K562 (cell line): ENCODE measurements around the gene TRIM62. TPM values are rescaled to one million over a fixed set of nuclear protein-coding genes. Genes with fewer than 3 reads are reported as not detected.
A peak's percentile ranks its signal among the peaks of the same experiment; 100 is the strongest.

Source experiments
- ATAC-seq: fragments of 200-7000 bp; cut with Tn5 transposase; 3 replicates; pipeline ENCODE4 v1.9.1; 2020; ENCODE audit warnings: moderate library complexity
- BruUV-seq: library from RNA; stranded (reverse); fragments of 400-500 nt; replicated peaks from 2 replicates; lab custom pipeline; 2021; lab: Mats Ljungman, UMichigan
- CTCF ChIA-PET: fragments of 300-600 bp; formaldehyde crosslinking; extraction: SDS; loops from one replicate; lab custom pipeline; 2021; ENCODE audit warnings: low intra/inter-chr PET ratio; lab: Yijun Ruan, JAX
- POLR2A ChIA-PET: fragments of 300-600, 350-650 bp; sonication (Branson Sonifier 250); formaldehyde crosslinking; extraction: SDS; loops from one replicate; lab custom pipeline; 2021; ENCODE audit warnings: antibody characterized with exemption, inconsistent platforms; lab: Yijun Ruan, JAX
- DNase-seq, 4 experiments: peaks; one replicate each; pipeline versions ENCODE4 v3.0.0 to v3.0.0-alpha.2; 2011 to 2018; ENCODE audit warnings: low spot score in 3 of 4, mixed read lengths in 3 of 4; ENCODE audit errors: extremely low read depth in 1 of 4
- FAIRE-seq: peaks from 2 replicates; lab custom pipeline; 2011; peaks lifted over from hg19 to GRCh38; lab: Jason Lieb, UNC
- H2AFZ ChIP-seq: 2 replicates; pipeline ENCODE4 v1.6.0; 2011; ENCODE audit warnings: low read depth, low read length, control low read depth, inconsistent platforms
- H3K27ac ChIP-seq: fragments of 200-600 bp; 3 replicates; pipeline ENCODE4 v1.8.0; 2011; ENCODE audit warnings: low read depth, mild to moderate bottlenecking, control low read depth, inconsistent platforms, low read length, moderate library complexity, mixed read lengths; ENCODE audit errors: extremely low read depth
- H3K27me3 ChIP-seq, 2 experiments: fragments of 300-600 bp in 1 of 2; 2 replicates in 1 of 2; 3 replicates in 1 of 2; pipeline versions ENCODE4 v1.6.0 to v1.8.0; 2011; ENCODE audit warnings: inconsistent platforms in 2 of 2, low read length in 2 of 2, mild to moderate bottlenecking in 1 of 2, mixed read lengths in 1 of 2, moderate library complexity in 1 of 2; ENCODE audit not compliant: control insufficient read depth in 2 of 2, insufficient read depth in 2 of 2
- H3K36me3 ChIP-seq: fragments of 300-600 bp; 3 replicates; pipeline ENCODE4 v1.8.0; 2011; ENCODE audit warnings: mild to moderate bottlenecking, low read length, inconsistent platforms; ENCODE audit not compliant: control insufficient read depth, insufficient read depth
- H3K4me1 ChIP-seq, 2 experiments: fragments of 200-600 bp in 1 of 2; replicated peaks in 1 of 2; 2 replicates in 1 of 2; 3 replicates in 1 of 2; pipeline versions ENCODE4 v1.5.1 to v1.8.0; 2011; ENCODE audit warnings: inconsistent platforms in 2 of 2, low read length in 2 of 2, mild to moderate bottlenecking in 1 of 2, mixed read lengths in 1 of 2, moderate library complexity in 1 of 2; ENCODE audit not compliant: control insufficient read depth in 2 of 2, insufficient read depth in 2 of 2
- H3K4me2 ChIP-seq: 2 replicates; pipeline ENCODE4 v1.6.1; 2011; ENCODE audit warnings: low read length, control low read depth, inconsistent platforms, mixed read lengths; ENCODE audit not compliant: insufficient read depth
- H3K4me3 ChIP-seq: fragments of 200-600 bp; sonication (generic), shearing (Covaris generic); 2 replicates; pipeline ENCODE4 v1.5.1; 2016; ENCODE audit warnings: control low read depth, inconsistent platforms
- H3K79me2 ChIP-seq: fragments of 200-600 bp; 3 replicates; pipeline ENCODE4 v1.8.0; 2011; ENCODE audit warnings: low read length, inconsistent platforms; ENCODE audit not compliant: control insufficient read depth, insufficient read depth
- H3K9ac ChIP-seq, 2 experiments: 2 replicates each; pipeline versions ENCODE4 v1.6.0 to v1.6.1; 2011; ENCODE audit warnings: low read depth in 2 of 2, low read length in 2 of 2, control low read depth in 1 of 2, inconsistent platforms in 1 of 2, mild to moderate bottlenecking in 1 of 2, mixed read lengths in 1 of 2; ENCODE audit not compliant: insufficient read depth in 1 of 2
- H3K9me1 ChIP-seq: one replicate; pipeline ENCODE4 v1.6.0; 2011; ENCODE audit warnings: inconsistent platforms, mild to moderate bottlenecking, low read length, moderate library complexity; ENCODE audit not compliant: control insufficient read depth, insufficient read depth
- H3K9me3 ChIP-seq: replicated peaks from 2 replicates; pipeline ENCODE4 v1.5.1; 2011; ENCODE audit warnings: low read depth, low read length, inconsistent platforms; ENCODE audit not compliant: control insufficient read depth, insufficient read depth
- H4K20me1 ChIP-seq: replicated peaks from 2 replicates; pipeline ENCODE4 v1.6.1; 2011; ENCODE audit warnings: low read length, inconsistent platforms, mixed read lengths; ENCODE audit not compliant: control insufficient read depth, insufficient read depth
- ARID2 ChIP-seq: fragments of 450-650 bp; IDR thresholded peaks from 2 replicates; pipeline ENCODE4 v1.6.1; 2017; ENCODE audit warnings: antibody characterized with exemption, mild to moderate bottlenecking
- ATF1 ChIP-seq, 2 experiments: fragments of 450-650 bp in 1 of 2; IDR thresholded peaks; 2 replicates each; pipeline ENCODE4 v1.6.1; 2016; ENCODE audit warnings: missing compliant biosample characterization in 1 of 2, missing genetic modification characterization in 1 of 2
- KLF10 ChIP-seq: fragments of 250-450 bp; sonication (Bioruptor Pico); IDR thresholded peaks from 2 replicates; pipeline ENCODE4 v1.6.1; 2021; ENCODE audit warnings: matching md5 sums
- NR2C2 ChIP-seq, 2 experiments: fragments of 200-800 bp in 1 of 2; sonication (Bioruptor generic) in 1 of 2; sonication (generic) in 1 of 2; formaldehyde crosslinking in 1 of 2; IDR thresholded peaks; 2 replicates each; pipeline versions ENCODE4 v1.6.1 to v1.8.0; 2016 to 2022; ENCODE audit warnings: mild to moderate bottlenecking in 1 of 2, missing compliant biosample characterization in 1 of 2, missing genetic modification characterization in 1 of 2, missing genetic modification reagents in 1 of 2
- PRDM10 ChIP-seq: fragments of 450-650 bp; IDR thresholded peaks from 2 replicates; pipeline ENCODE4 v1.6.1; 2018; ENCODE audit not compliant: partially characterized antibody
- SPI1 ChIP-seq: IDR thresholded peaks from 2 replicates; pipeline ENCODE4 v1.6.1; 2011; ENCODE audit warnings: low read depth, low read length, control low read depth, borderline replicate concordance
- YY1 ChIP-seq, 3 experiments: IDR thresholded peaks; 2 replicates each; pipeline ENCODE4 v1.6.1; 2011; ENCODE audit warnings: low read length in 2 of 3, mild to moderate bottlenecking in 2 of 3, moderate library complexity in 2 of 3, borderline replicate concordance in 1 of 3, control low read depth in 1 of 3, low read depth in 1 of 3; ENCODE audit not compliant: insufficient read depth in 3 of 3, insufficient replicate concordance in 2 of 3, control insufficient read depth in 1 of 3, insufficient read length in 1 of 3; ENCODE audit errors: extremely low read depth in 1 of 3
- WGBS: fragments of 100-300 bp; shearing (Covaris generic); methylation state at CpG from one replicate; pipeline ENCODE4 v1.1.6; 2016; ENCODE audit warnings: low coverage, mixed read lengths; ENCODE audit not compliant: insufficient coverage; ENCODE audit errors: missing lambda C conversion rate; 5-methylcytosine and 5-hydroxymethylcytosine counted together
- in situ Hi-C: fragments of 300-500 bp; cut with MboI; formaldehyde crosslinking; loops from 4 replicates; pipeline ENCODE4 v1.15.0; 2018; ENCODE audit warnings: inconsistent platforms, mixed read lengths
- intact Hi-C: fragments of 100-400 bp; cut with micrococcal nuclease; formaldehyde crosslinking; loops from 2 replicates; pipeline ENCODE4 v1.14.2; 2022
- polyA plus RNA-seq, 8 experiments: library from polyadenylated mRNA; depleted of rRNA in 4 of 8; stranded (reverse) in 5 of 8; unstranded in 3 of 8; fragments of >200 nt; fragmentation: Nextera tagmentation in 2 of 8; fragmentation: Illumina TruSeq in 1 of 8; extraction: Ambion mirVana in 2 of 8; extraction: Trizol in 1 of 8; gene quantifications; 2 replicates each; pipeline versions ENCODE4 v1.2.1 to v1.2.3, GENCODE V29; 2011 to 2014; ENCODE audit warnings: inconsistent platforms in 1 of 8, missing spikeins in 1 of 8
- total RNA-seq, 7 experiments: library from RNA; depleted of rRNA in 6 of 7; stranded (reverse); fragments of >200 nt in 6 of 7; fragmentation: Illumina TruSeq in 2 of 7; extraction: Trizol in 2 of 7; gene quantifications; 2 replicates each; pipeline versions ENCODE4 v1.2.1 to v1.2.3, GENCODE V29; 2011 to 2021; ENCODE audit warnings: low replicate concordance in 1 of 7

The TRIM62 gene
- total and polyA plus RNA-seq, 9 of the 15 experiments (the other 6 are each of a cell fraction or from before 2014, with no cell fraction given) = 0.18 to 2.3 (median 0.52) TPM

- DNase-seq = no peak
- no peak for ATAC-seq
- H3K79me2 ChIP-seq = no peaks in the 10 kb centered on the region
- in situ Hi-C loops (no loop called here), intact Hi-C loops (no loop called here)
- H4K20me1 ChIP-seq = peaks cover 7% of the 10 kb centered on the region
- peaks cover 7 to 16% of the 10 kb centered on the region in 2 experiments; a peak in 4 of 5 replicates for H3K27me3 ChIP-seq
- FAIRE-seq = no peak
- H3K4me1 ChIP-seq = peaks cover 0 to 12% of the 10 kb centered on the region in 2 experiments; a peak in 4 of 5 replicates
- no peaks in the 10 kb centered on the region for H3K9me1 ChIP-seq
- POLR2A ChIA-PET = no interaction called here
- CTCF ChIA-PET = no interaction called here
- no peak overlapping the region for H2AFZ ChIP-seq
- TF ChIP-seq KLF10 (CRISPR knock-in tag) = no peak
- peak; percentile 26; the same call in 1 of the 2 replicates for TF ChIP-seq SPI1
- TF ChIP-seq, all 486 proteins: peak for 1
- Histone ChIP-seq H3K4me3 (no peak overlapping the region), H3K9ac (no peak overlapping the region), H3K36me3 (no peaks in the 10 kb centered on the region), H3K9me3 (no peaks in the 10 kb centered on the region), H3K27ac (no peak overlapping the region), H3K4me2 (no peak overlapping the region)
- BruUV-seq = no TSS peak
Measured at GRCh38 chr1:33098371-33098770, 83.5 kb downstream of the TRIM62 start.

GRCh38 chr1:33097762-33098161, 84.1 kb downstream of the TRIM62 start:
- BruUV-seq = no TSS peak
- Histone ChIP-seq H3K9ac (no peak overlapping the region), H3K79me2 (no peaks in the 10 kb centered on the region), H3K27me3 (peaks cover 7 to 10% of the 10 kb centered on the region in 2 experiments; a peak in 4 of 5 replicates), H3K9me1 (no peaks in the 10 kb centered on the region), H3K4me2 (no peak overlapping the region), H3K36me3 (no peaks in the 10 kb centered on the region), H3K9me3 (no peaks in the 10 kb centered on the region), H4K20me1 (peaks cover 7% of the 10 kb centered on the region), H3K27ac (no peak overlapping the region), H2AFZ (no peak overlapping the region; the same call in 1 of the 2 replicates), H3K4me3 (no peak overlapping the region), H3K4me1 (peaks cover 0 to 12% of the 10 kb centered on the region in 2 experiments; a peak in 4 of 5 replicates)
- ATAC-seq = no peak
- no peak for FAIRE-seq
- ChIA-PET CTCF (no interaction called here), POLR2A (interaction anchor here (0.9 kb wide), 1 partner anchor 16 kb away, joined by 3 read pairs; no protein-coding TSS in a partner anchor)
- DNase-seq = no peak
- 58% methylated on average over 4 of the region's 4 CpGs for WGBS
- in situ Hi-C loops (no loop called here), intact Hi-C loops (no loop called here)
- no peak for TF ChIP-seq ARID2
- TF ChIP-seq YY1 (IDR thresholded peaks at IDR 0.05; ENCODE audit: borderline replicate concordance in 1 of 3, control insufficient read depth in 1 of 3, extremely low read depth in 1 of 3, insufficient read depth in 3 of 3, insufficient read length in 1 of 3, insufficient replicate concordance in 2 of 3, low read depth in 1 of 3, low read length in 2 of 3) = peak in 1 of 3 experiments; percentile 27
- 0 out of 2 replicates have a peak, but pooled peaks have one; percentile 30 for TF ChIP-seq NR2C2 (CRISPR knock-in tag; IDR thresholded peaks at IDR 0.05)
- no peak for TF ChIP-seq NR2C2 (tag; IDR thresholded peaks at IDR 0.05)
- no peak for TF ChIP-seq ATF1 (CRISPR knock-in tag; IDR thresholded peaks at IDR 0.05)
- no peak for TF ChIP-seq ATF1 (tag; IDR thresholded peaks at IDR 0.05)
- TF ChIP-seq PRDM10 = peak; percentile 75
